HG02763 (cell line): ENCODE results near the gene HS6ST1.

Experiments
- ATAC-seq: cut with Tn5 transposase; IDR thresholded peaks from one replicate; pipeline ENCODE4 v1.9.1; 2021; ENCODE audit warnings: mild to moderate bottlenecking, moderate library complexity; ENCODE audit not compliant: unreplicated experiment

The HS6ST1 gene

DNA sequence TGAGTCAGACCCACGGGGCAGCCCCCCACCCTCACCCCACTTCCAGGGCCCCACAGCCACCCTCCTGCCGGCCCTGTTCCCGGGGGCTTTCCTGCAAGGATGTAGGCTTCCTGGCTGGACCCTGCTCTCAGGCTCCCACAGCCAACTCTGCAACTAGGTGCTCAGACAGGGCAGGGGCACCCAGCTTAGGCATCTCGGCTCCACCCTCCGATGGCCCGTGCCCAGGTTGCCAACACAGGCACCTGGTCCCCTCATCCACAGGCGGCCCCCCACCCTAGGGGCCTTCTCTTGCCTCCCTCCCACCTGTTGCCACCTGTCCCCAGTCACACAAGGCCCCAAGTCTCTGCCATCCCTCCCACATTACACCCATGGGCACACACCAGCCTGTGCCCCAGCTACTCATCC is 34.6 kb downstream of the HS6ST1 start:
- no peak for ATAC-seq

DNA sequence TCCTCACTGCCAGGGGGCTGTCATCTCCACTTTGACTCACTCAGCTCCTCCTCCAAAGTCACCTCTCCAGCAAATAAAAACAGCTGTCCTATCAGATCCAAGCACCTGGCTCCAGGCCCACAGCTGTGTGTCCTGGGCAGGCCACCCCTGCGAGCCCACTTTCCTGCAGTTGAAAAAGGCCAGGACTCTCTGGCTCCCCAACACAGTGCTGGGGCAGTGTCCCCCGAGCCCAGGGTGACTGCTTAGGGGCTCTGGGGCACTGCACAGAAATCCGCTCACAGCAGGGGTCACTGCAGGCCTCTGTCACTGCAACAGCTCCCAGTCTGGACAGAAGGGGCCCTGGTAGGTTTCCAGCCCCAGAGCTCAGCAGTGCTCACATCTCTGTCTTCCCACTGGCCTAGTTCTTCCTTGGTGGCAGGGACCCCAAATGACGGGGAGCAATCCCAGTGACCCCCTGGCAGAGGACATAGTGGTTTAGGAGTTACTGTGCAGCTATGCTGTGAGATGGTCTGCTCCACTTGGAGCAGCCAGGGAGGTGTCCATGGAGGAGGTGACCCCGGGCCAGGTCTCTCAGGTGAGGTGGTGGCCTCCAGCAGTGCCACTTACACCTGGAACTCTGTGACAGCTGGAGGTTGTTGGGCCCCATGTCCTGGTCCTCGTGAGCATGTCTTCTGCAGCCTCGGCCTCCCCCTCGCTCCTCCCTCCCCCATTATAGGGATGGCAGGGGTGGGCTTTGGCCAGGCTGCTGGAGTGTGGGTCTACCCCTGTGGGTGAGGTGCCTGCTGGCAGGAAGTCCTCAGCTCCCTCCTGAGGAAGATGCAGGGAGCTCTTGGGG is 35.5 kb downstream of the HS6ST1 start:
- no peak for ATAC-seq

DNA sequence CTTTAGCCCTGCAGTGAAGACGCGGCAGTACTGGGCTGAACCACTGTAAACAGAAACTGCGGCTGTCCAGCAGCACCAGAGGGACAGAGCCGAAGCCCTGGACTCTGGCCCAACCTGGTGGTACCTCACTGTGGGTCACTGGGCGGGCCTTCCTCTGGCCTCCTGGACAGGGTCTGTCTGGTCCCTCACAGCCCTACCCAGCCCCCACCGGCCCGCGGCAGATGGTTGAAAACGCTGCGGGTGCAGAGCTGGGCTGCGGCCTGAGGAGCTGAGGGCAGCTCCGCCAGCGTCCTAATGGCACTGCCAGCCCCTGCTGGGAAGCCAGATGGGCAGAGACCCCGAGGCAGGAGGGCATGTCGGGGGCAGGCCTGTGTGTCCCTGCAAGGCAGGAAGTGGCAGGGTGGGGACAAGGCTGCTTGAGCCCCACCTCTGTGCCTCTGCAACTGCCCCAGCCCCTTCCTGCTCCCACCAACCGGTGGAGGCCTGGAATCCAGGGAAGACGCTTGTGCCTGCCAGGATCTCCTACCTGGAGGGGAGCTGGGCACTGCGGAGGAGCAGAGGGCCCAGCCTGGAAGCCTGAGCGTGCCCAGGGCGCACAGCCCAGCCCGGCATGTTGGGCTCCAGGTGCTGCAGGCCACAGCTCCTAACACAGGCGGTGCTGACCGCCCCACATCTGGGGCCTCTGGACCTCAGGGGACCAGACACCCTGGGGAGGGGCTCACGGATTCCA is 36.3 kb downstream of the HS6ST1 start:
- ATAC-seq: no peak

DNA sequence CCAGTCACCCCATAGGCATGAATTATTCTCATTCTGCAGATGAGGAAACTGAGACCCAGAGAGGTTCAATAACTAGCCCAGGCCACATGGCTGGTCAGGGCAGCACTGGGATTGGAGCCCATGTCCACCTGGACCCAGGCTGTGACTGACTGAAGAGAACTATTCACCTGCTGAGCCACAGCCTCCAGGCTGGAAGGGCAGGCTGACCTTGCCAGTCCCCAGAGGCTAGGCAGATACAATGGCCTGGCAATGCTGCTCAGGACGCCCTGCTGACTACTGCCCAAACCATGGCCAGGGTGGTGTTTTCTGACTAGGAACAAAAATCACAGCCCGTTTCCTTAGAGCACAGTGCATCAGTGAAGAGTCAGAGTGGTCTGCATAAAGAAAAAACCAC is 36.8 kb downstream of the HS6ST1 start:
- ATAC-seq: no peak

DNA sequence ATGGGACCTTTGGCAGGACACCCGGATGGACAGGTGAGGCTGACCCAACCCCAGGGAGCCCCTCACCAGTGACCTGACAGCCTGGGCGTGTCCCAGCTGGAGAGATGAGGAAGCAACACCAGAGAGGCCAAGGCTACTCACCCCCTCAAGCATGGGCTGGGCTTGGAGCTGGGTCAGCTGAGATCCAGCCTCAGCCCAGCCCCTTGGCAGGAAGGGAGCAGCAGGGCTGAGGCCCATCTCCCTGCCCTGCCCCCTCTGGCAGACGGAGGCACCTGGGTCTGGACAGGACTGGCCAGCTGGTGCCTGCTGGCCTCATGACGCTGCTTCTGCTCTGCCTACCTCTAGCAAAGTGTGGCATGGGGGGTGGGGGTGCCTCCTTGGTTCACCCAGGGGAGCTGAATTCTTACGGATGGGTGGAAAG is 37.8 kb downstream of the HS6ST1 start:
- no peak for ATAC-seq

DNA sequence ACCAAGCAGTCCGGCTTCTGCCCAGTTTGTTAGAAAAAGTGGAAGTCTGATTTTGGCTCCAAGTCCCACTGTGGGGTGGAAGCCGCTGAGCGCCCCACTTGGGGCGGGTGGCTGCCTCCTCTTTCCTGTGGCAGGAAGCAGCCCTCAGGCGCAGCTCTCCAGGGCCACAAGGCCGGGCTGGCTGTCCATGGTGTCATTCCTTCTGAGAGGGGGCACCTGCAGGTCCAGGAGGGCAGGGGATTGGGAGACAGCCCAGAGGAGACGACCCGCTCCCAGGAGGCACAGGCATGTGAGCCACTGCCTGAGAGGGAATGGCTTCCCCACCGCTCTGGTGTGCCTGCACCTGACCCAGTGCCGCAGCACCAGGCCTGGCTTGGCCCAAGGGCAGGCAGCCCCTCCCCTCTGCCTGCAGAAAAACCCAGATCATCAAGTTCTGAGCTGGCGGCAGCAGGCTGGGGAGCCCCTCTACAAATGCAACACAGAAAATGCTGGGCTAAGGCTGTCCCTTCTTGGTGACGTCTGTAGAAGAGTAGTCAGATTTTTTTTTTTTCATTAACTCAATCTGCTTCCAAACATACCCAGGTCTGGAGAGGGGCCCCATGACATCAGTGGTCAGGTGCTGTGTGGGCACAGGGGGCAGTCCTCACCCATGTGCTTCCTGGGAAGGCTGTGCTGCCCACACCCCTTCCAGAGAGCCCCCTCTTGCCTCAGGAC is 38.4 kb downstream of the HS6ST1 start:
- ATAC-seq: no peak

DNA sequence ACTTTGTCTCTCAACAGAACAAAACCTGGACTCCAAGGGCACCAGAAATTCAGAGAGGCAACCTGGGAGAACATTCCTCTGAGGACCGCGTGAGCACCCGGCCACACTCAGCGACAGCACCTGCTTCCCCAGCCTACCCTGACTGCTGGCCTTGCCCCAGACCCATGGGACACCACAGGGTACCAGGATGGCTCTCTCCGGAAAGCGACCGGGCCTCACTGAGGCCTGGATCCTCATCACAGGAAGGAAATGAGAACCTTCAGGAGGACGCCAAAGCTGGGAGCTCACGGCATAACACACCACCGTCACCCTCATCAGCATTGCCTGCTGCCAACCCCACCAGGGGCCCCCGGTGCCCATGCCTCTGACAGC is 38.9 kb downstream of the HS6ST1 start:
- ATAC-seq: no peak

DNA sequence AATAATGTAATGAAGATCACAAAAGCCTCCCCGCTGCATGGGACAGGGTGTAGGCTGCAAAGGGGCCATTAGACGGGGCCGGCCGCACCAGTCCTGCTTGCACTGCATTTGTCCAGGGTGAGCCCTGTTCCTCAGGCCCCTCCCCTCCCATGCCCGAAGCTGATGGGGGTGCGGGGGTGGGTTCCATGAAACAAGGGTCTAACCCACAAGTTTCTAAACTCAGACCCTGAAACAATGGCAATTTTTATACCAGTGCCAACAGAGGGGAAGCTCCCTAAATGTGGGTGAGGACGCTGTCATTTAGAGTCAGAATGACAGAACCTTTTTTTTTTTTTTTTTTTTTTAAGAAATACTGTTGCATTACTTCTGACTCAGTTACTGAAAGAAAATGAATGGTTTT is 39.7 kb downstream of the HS6ST1 start:
- ATAC-seq: no peak

DNA sequence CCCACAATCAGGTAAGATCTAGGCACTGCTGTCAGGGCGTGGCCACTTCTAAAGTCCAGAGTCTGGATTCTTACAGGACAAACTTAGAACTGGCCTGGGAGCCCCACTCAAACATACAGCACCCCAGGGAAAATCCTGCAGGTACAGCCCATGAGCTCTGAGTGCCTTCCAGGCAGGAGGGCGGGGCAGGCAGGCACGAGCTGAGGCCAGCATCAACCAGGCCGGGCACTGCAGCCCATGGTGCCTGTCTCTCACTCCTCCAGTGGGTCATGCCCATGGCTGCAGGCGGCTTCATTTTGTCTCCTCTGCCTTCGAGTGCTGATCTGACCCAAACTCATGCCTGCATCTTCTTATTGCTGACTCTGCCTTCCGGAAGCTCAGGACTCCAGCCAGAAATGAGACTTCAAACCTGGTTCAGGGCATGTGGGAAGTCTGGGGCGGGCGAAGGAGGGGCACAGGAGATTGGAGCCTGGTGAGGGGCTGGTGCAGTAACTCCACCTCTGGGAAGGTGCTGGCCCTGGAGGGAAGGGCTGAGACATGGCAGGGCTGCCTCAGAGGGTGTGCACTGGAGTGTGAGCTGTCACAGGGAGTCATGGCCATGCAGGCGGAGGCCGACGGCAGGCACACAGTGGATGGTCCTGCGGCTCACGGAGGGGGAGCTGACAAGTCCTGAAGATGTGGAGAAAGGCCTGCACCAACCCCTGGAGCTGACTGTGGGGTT is 40.5 kb downstream of the HS6ST1 start:
- ATAC-seq: no peak

DNA sequence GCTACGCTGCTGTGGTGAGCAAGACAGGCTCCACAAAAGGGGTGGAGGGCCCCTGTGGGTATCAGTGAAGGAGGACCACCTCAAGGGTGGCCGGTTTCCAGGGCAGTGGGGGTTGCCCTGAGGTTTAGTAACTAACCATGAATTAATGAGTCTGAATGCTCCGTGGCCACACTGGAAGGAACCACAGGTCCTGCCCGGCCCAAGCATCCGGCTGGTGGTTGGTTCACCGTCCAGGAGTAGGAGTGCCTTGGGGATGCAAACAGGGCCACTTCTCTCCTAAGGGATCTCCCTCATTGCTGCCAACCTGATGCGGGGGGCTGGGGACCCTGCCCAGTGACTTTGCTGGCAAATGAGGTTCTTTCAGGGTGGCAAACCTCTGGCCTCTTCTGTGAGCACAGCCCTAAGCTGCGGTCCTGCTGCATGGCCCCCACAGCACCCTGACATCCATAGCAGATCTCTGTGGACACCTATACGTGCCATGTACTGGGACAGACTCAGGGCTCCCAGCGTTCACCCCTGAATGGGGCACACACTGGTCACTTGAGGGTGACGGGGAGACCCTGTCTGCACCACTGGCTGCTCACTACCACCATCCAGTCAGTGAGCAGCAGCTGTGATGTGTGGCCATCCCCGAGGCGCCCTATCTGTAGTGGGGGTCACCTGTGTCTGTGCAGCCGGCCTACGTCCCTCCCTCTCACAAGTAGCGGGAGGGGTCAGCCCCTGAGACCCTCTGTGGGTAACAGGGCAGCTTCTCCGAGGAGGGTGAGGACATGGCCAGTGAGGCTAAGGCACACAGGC is 41.6 kb downstream of the HS6ST1 start:
- no peak for ATAC-seq

DNA sequence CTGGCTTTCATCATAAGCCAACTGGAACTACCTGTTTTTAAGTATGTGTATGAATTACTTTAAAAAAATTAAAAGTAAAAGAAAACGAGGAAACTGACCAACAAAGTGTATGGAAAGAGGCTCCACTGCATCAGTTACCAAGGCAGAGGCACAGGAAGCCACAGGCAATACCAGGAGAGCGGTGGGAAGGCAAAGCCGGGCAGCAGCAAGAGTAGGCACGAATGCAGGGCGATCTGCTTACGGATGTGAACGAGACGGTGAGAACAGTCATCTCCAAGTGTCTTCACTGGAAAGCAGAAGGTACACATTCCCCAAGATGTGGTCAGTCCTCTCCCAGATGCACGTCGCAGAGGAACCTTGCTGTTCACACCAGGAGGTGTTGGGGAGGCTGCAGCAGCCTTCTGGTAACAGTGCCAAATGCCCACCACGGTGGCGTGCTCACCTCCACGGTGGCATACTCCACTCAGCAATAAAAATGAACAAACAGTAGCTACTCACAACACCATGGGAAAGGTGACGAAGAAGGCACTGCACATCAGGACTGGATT is 43.1 kb downstream of the HS6ST1 start:
- no peak for ATAC-seq

DNA sequence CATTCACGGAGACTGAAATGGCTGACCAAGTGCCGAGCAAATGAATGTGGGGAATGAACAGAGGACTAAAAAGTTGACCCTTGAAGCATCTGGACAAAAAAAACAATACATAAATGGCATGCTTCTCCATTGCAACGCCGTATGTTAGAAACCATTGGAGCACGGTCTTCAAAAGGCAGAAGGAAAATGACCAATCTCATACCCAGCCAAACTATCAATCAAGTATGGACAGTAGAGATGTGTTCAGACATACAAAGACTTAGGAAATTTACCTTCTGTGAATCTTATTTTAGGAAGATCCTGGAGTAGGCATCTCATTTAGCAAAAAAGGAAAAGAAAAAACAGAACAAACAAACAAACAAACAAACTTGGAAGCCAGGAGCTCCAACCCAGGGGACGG is 44.5 kb downstream of the HS6ST1 start:
- ATAC-seq: no peak

DNA sequence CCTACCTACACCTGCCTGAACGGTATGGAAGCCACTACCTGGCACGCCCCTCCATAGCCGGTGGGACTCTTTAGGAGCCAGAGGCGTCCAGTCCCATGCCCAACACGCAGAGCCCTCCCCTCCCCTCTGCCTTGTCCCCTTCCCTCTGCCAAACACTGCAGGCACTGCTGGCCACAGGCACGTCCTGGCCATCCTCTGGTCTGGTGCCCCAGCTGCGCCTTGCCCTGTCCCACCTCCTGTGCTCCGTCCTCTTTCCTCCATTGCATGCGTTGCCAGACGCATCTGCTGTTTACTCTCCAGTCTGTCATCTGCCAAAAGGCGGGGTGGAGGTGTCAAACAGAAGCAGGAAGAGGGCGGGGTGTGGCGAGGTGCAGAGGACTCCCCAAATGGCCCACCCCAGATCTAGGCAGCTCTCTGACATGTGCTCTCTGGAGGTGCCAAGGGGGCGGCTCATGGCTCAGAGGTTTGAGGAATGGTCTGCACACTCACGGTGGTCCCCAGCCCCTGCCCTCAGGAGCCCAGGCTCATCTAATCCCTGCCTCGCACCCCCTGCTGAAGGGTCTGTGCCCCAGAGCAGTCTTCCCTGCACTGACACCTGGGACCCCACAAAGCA is 45.1 kb downstream of the HS6ST1 start:
- no peak for ATAC-seq

DNA sequence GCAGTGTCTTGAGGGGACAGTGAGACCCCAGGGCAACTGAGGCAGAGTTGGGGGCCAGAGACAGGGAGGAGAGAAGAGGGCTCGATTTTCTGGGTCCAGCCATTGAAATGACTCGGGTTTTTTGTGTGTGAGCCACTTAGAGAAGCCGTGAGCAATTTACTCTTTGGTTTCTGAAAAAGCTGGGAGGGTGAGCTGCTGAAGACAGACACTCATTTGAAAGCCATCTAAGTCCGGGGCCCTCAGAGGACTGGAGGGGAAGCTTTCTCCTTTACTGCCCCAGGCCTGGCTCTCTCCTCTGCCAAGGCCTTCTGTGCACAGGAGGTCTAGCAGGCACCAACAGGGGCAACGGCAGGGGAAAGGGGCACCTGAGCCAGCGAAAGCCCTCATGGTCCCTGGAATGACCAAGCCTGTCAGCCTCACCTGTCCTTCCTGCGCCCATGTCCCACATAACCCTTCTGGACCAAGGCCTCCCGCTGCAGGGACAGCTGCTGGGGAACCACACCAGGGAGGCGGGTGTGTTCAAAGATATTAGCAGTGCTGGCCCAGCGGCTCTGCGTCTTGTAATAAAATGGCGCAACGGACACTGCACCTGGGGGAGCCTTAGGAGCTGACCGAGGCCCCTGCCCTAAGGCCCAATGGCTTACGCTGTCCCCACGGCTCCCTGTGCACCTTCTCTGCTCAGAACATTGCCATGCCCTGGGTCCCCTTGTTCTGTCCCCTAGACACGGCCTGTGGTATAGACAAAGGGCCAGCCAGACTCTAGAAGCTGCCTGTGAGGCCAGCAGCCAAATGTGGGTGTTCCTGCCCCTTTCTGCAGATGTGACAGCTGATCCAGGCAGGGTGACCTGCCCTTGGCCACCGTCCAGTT is 45.8 kb downstream of the HS6ST1 start:
- no peak for ATAC-seq

DNA sequence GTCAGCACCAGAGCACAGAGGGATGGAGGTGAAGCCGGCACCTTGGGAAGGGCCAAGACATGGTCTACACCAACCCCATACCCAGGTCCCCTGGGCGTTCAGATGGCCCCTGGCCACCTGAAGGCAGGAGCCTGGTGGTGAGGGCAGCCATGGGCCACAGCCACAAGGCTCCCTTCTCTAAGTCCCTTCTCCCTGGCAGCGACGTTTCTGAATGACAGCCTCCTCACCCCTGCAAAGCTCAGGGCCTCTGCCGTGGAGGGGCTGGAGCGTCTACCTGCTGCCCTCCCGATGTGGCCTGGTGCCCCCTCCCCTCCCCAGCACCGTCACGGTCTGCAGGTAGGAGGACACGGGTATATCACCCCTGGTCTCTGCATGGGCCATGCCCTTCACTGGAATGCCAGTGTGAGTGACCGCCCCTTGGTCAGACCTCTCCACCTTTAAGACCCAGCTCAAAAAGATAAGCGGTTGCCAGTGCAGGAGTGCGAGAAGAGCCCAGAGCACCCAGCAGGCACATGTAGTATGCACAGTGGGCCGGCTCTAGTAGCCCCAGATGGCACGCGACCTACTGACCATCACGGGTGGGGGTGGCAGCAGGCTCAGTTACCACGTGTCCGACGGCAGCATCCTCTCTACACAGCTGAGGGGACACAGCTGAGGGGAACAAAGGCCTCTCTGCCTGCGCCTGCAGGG is 46.6 kb downstream of the HS6ST1 start:
- ATAC-seq: no peak

DNA sequence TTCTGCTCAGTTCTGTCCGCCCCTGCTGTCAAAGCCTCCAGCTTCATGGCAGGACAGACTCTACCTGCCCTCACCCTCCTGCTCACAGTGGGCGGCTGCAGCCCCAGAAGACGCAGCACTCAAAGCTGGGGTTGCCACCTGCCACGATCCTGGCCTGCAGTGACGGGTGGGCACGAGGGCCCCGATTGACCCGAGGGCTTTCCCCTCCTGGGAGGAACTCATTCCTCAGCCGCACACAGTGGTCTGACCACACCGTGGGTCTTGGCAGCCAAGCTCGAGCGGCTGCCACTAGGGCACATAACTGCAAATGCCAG is 47.1 kb downstream of the HS6ST1 start:
- no peak for ATAC-seq

DNA sequence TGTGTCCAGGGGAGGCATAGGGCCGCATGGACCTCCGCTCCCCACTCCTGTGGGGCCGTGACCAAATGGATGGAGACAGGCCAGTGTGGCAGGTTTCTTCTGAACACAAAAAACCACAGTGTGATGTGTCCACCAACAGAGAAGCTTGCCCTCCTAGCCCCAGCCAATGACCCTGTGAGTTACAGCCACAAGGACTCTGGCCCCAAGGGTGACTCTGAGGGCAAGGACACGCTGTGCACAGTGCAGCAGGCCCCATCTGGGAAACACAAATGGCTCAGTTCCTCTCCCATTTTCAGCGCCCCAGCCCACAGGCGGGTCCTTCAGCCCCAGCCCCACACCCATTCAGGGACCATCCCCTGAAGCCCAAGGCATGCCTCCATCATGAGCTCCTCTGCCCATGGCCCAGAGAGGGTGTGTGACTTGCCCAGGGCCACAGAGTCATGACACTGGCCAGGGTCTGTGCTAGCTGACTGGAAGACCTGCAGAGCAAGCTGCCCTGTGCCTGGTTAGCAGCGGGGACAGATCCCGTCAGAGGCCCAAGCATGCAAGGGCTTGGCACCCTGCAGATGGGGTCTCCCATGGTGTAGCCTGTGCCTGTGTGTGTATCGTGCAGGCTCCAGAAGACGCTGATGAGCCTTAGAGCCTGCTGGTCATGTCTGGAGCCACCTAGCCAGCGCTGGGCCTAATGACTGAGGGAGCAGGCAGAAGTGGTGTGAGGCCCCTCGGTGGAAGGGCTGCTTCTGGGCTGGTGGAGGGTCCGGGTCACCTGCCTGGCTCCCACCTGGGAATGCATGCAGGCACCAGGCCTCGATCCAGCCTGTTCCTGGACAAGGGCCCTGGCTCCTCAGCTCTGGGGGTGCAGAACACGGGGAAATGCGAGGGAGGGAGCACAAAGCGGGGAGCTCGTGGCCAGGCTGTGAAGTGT is 47.7 kb downstream of the HS6ST1 start:
- ATAC-seq: no peak
